Panc1 (cell line): ENCODE measurements around the gene TMUB1. TPM values are rescaled to one million over a fixed set of nuclear protein-coding genes. Genes with fewer than 3 reads are reported as not detected.

Experiments used
- ATAC-seq: fragments of 200-7000 bp; cut with Tn5 transposase; 2 replicates; pipeline ENCODE4 v1.9.1; 2020; ENCODE audit warnings: mild to moderate bottlenecking, moderate library complexity
- BruUV-seq: library from RNA; stranded (reverse); fragments of 400-500 nt; replicated peaks from 2 replicates; lab custom pipeline; 2021; lab: Mats Ljungman, UMichigan
- CTCF ChIA-PET: fragments of 300-600 bp; sonication (Branson Sonifier 250); formaldehyde crosslinking; loops from one replicate; lab custom pipeline; 2022; ENCODE audit warnings: antibody characterized with exemption; lab: Charles Lee
- POLR2A ChIA-PET: fragments of 300-600 bp; sonication (Branson Sonifier 250); formaldehyde crosslinking; loops from one replicate; lab custom pipeline; 2022; ENCODE audit warnings: antibody characterized with exemption; lab: Charles Lee
- DNase-seq: peaks from one replicate; pipeline ENCODE4 v3.0.0-alpha.2; 2010; ENCODE audit warnings: low read depth, low spot score
- H3K27ac ChIP-seq: 2 replicates; pipeline ENCODE4 v1.5.1; 2011; ENCODE audit warnings: mild to moderate bottlenecking, low read length, inconsistent platforms
- H3K27me3 ChIP-seq: fragments of 200-500 bp; sonication (Bioruptor generic); 2 replicates; pipeline ENCODE4 v1.6.0; 2014; ENCODE audit warnings: low read length, inconsistent platforms; ENCODE audit not compliant: control insufficient read depth, insufficient read depth
- H3K36me3 ChIP-seq: fragments of 200-500 bp; sonication (Bioruptor generic); 2 replicates; pipeline ENCODE4 v1.5.1; 2014; ENCODE audit warnings: inconsistent platforms, mild to moderate bottlenecking, low read length, moderate library complexity; ENCODE audit not compliant: control insufficient read depth, insufficient read depth
- H3K4me1 ChIP-seq: 2 replicates; pipeline ENCODE4 v1.5.1; 2011; ENCODE audit warnings: inconsistent platforms, mild to moderate bottlenecking, low read length, moderate library complexity; ENCODE audit not compliant: control insufficient read depth, insufficient read depth
- H3K4me3 ChIP-seq, 2 experiments: 2 replicates each; pipeline ENCODE4 v1.5.1; 2011 to 2012; ENCODE audit warnings: low read depth in 2 of 2, low read length in 2 of 2, mild to moderate bottlenecking in 2 of 2, inconsistent platforms in 1 of 2, moderate library complexity in 1 of 2
- H3K9me3 ChIP-seq: fragments of 200-500 bp; sonication (Bioruptor generic); 2 replicates; pipeline ENCODE4 v1.5.1; 2014; ENCODE audit warnings: low read depth, mild to moderate bottlenecking, inconsistent platforms, low read length, moderate library complexity; ENCODE audit not compliant: control insufficient read depth, insufficient read depth
- CTCF ChIP-seq: fragments of 450-650 bp; IDR thresholded peaks from 2 replicates; pipeline ENCODE4 v1.5.1; 2017; ENCODE audit warnings: mild to moderate bottlenecking
- POLR2AphosphoS5 ChIP-seq: IDR thresholded peaks from 2 replicates; pipeline ENCODE4 v1.6.1; 2012; ENCODE audit warnings: mild to moderate bottlenecking, low read depth, low read length, moderate library complexity
- REST ChIP-seq, 2 experiments: IDR thresholded peaks; 2 replicates each; pipeline ENCODE4 v1.6.1; 2011 to 2012; ENCODE audit warnings: low read depth in 2 of 2, control low read depth in 1 of 2, low read length in 1 of 2, mild to moderate bottlenecking in 1 of 2, moderate library complexity in 1 of 2; ENCODE audit not compliant: insufficient read depth in 1 of 2
- SIN3A ChIP-seq: IDR thresholded peaks from 2 replicates; pipeline ENCODE4 v1.6.1; 2012; ENCODE audit warnings: low read depth, mild to moderate bottlenecking, low read length, moderate library complexity, borderline replicate concordance; ENCODE audit not compliant: insufficient read depth
- TCF7L2 ChIP-seq: IDR thresholded peaks from 2 replicates; pipeline ENCODE4 v1.6.1; 2011; ENCODE audit warnings: mild to moderate bottlenecking, low read depth, low read length, inconsistent platforms
- in situ Hi-C: cut with HindIII; loops from 2 replicates; pipeline ENCODE4 v1.10.0; 2016; ENCODE audit warnings: low sequenced_read_pairs, low pct_unique_long_range_greater_than_20kb
- intact Hi-C: fragments of 100-400 bp; cut with micrococcal nuclease; formaldehyde crosslinking; loops from one replicate; pipeline ENCODE4 v1.10.0; 2022; ENCODE audit not compliant: unreplicated experiment
- total RNA-seq: library from RNA; stranded (reverse); gene quantifications from one replicate; pipeline ENCODE4 v1.2.1, GENCODE V29; 2021; ENCODE audit not compliant: unreplicated experiment

TMUB1 gene
- total RNA-seq, 1 experiment from 2014 or later: 112 TPM

- in situ Hi-C loops: no loop called here
- no peak for ATAC-seq
- intact Hi-C loops: no loop called here
- ChIA-PET CTCF (interaction anchor here (0.7 kb wide), 1 partner anchor 61 kb away, joined by 9 read pairs; the partner anchor contains the start of gene ABCB8), POLR2A (interaction anchor here (0.5 to 0.6 kb wide), 2 partner anchors 59 to 711 kb away, joined by 3 read pairs; no protein-coding TSS in a partner anchor)
- no TSS peak for BruUV-seq
- no peaks in the 10 kb centered on the region for H3K27me3 ChIP-seq
- H3K9me3 ChIP-seq: no peaks in the 10 kb centered on the region
- peak overlapping the region; percentile 77 for H3K27ac ChIP-seq
- no peak for TF ChIP-seq REST (IDR thresholded peaks at IDR 0.05; ENCODE audit: insufficient read depth in 1 of 2, low read depth in 2 of 2, low read length in 1 of 2)
- no peak for TF ChIP-seq SIN3A
- no peak for TF ChIP-seq TCF7L2
- no peak for TF ChIP-seq CTCF
- no peak for TF ChIP-seq POLR2AphosphoS5
- H3K4me3 ChIP-seq: peak overlapping the region; percentile 88 to 93
- no peaks in the 10 kb centered on the region; the same call in 1 of the 2 replicates for H3K36me3 ChIP-seq
- peaks cover 40% of the 10 kb centered on the region for H3K4me1 ChIP-seq
- no peak for DNase-seq
Measured at GRCh38 chr7:151088856-151089699, 5.8 kb upstream of the TMUB1 start.

GRCh38 chr7:151088019-151088855, 4.9 kb upstream of the TMUB1 start:
- intact Hi-C loops (no loop called here), in situ Hi-C loops (no loop called here)
- H3K27me3 ChIP-seq: no peaks in the 10 kb centered on the region
- H3K4me3 ChIP-seq: peak overlapping the region; percentile 88 to 93
- POLR2A ChIA-PET: interaction anchor here (0.5 to 0.6 kb wide), 2 partner anchors 56 to 59 kb away, joined by 3 to 6 read pairs; no protein-coding TSS in a partner anchor
- CTCF ChIA-PET: interaction anchor here (1.1 kb wide), 1 partner anchor 60 kb away, joined by 3 read pairs; no protein-coding TSS in a partner anchor
- no TSS peak for BruUV-seq
- TF ChIP-seq REST (IDR thresholded peaks at IDR 0.05; ENCODE audit: insufficient read depth in 1 of 2, low read depth in 2 of 2, low read length in 1 of 2) (no peak), POLR2AphosphoS5 (no peak), CTCF (no peak), TCF7L2 (no peak), SIN3A (no peak)
- DNase-seq (no peak), ATAC-seq (no peak)
- H3K27ac ChIP-seq: peak overlapping the region; percentile 77
- peaks cover 44% of the 10 kb centered on the region for H3K4me1 ChIP-seq
- no peaks in the 10 kb centered on the region for H3K9me3 ChIP-seq
- no peaks in the 10 kb centered on the region; the same call in 1 of the 2 replicates for H3K36me3 ChIP-seq
